H1 (cell line): ENCODE measurements around the gene LRRK1. TPM values are rescaled to one million over a fixed set of nuclear protein-coding genes. Genes with fewer than 3 reads are reported as not detected.

Experiments used
- BACH1 ChIP-seq: IDR thresholded peaks from 2 replicates; pipeline ENCODE4 v1.6.1; 2012; ENCODE audit warnings: low read length, improper control_type of control experiment
- HDAC2 ChIP-seq, 2 experiments: fragments of 300-600 bp in 1 of 2; sonication (generic) in 1 of 2; IDR thresholded peaks; 2 replicates each; pipeline ENCODE4 v1.6.1; 2011 to 2012; ENCODE audit warnings: low read depth in 2 of 2, low read length in 2 of 2, mild to moderate bottlenecking in 2 of 2, moderate library complexity in 2 of 2, borderline replicate concordance in 1 of 2, inconsistent platforms in 1 of 2
- RXRA ChIP-seq: IDR thresholded peaks from 2 replicates; pipeline ENCODE4 v1.6.1; 2011; ENCODE audit warnings: low read depth, mild to moderate bottlenecking, low read length, moderate library complexity; ENCODE audit not compliant: insufficient read depth
- SUZ12 ChIP-seq: fragments of 200-600 bp; sonication (generic); IDR thresholded peaks from 2 replicates; pipeline ENCODE4 v1.6.1; 2012; ENCODE audit warnings: mild to moderate bottlenecking, inconsistent platforms, low read length, moderate library complexity, mixed read lengths
- TAF7 ChIP-seq: optimal IDR thresholded peaks from 2 replicates; pipeline ENCODE3; 2011; ENCODE audit warnings: low read depth, mild to moderate bottlenecking, inconsistent platforms, low read length, moderate library complexity, borderline replicate concordance
- YY1 ChIP-seq: IDR thresholded peaks from 2 replicates; pipeline ENCODE4 v1.6.1; 2011; ENCODE audit warnings: low read depth, mild to moderate bottlenecking, low read length
- polyA plus RNA-seq, 7 experiments: library from polyadenylated mRNA; depleted of rRNA in 3 of 7; stranded (reverse) in 5 of 7; unstranded in 2 of 7; fragments of >200 nt in 5 of 7; fragments of 200-250 nt in 2 of 7; gene quantifications; 1 replicate in 5 of 7; 2 replicates in 1 of 7; 4 replicates in 1 of 7; pipeline versions ENCODE4 v1.2.1 to v1.2.3, GENCODE V29; 2011 to 2013; ENCODE audit warnings: missing spikeins in 2 of 7, mixed read lengths in 2 of 7
- total RNA-seq: library from RNA; stranded (reverse); fragmentation: NEBNext Ultra II Directional; extraction: Animal tissue kit (Norgen Biotek cat#: 25700); gene quantifications from 2 replicates; pipeline ENCODE4 v1.2.1, GENCODE V29; 2021
- TF ChIP-seq, protein P1 (sequence below): IDR thresholded peaks from 2 replicates; pipeline ENCODE4 v1.6.1; 2012; ENCODE audit warnings: low read length, inconsistent platforms

Gene LRRK1
- total and polyA plus RNA-seq, 2 of the 8 experiments (the other 6 are each of a cell fraction or from before 2014, with no cell fraction given) = 1.2 to 3.6 TPM

- TF ChIP-seq TAF7 = no peak
- TF ChIP-seq YY1 = no peak
- no peak for TF ChIP-seq HDAC2 (IDR thresholded peaks at IDR 0.05; ENCODE audit: borderline replicate concordance in 1 of 2, low read depth in 2 of 2, low read length in 2 of 2)
- no peak for TF ChIP-seq BACH1
- TF ChIP-seq RXRA = no peak
- TF ChIP-seq, protein P1, sequence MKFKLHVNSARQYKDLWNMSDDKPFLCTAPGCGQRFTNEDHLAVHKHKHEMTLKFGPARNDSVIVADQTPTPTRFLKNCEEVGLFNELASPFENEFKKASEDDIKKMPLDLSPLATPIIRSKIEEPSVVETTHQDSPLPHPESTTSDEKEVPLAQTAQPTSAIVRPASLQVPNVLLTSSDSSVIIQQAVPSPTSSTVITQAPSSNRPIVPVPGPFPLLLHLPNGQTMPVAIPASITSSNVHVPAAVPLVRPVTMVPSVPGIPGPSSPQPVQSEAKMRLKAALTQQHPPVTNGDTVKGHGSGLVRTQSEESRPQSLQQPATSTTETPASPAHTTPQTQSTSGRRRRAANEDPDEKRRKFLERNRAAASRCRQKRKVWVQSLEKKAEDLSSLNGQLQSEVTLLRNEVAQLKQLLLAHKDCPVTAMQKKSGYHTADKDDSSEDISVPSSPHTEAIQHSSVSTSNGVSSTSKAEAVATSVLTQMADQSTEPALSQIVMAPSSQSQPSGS = no peak
- no peak for TF ChIP-seq SUZ12
- TF ChIP-seq, all 59 proteins: peak for 0
Measured at GRCh38 chr15:100968050-100968966, 49.2 kb downstream of the LRRK1 start (continued).
